ENCODE measurements around the gene FAM163B. TPM values are rescaled to one million over a fixed set of nuclear protein-coding genes. Genes with fewer than 3 reads are reported as not detected.

Gene FAM163B
- total RNA-seq, 2 experiments from 2014 or later: not detected

DNA sequence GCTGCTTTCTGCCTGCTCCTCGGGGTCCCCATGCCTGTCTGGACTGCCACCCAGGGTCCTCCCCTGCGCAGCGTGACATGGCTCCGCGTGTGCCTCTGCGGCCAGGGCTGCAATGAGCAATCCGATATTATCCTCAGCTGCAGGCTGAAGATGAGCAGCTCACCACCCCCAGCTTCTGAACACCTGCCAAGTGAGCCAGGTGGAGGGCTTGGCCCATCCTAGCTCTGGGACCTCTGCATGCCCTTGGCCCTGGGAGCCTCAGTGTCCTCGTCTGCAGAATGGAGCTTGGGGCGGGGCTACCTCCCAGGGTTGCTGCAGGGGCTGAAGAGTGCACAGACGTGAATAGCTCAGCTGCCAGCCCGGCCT is 80.3 kb downstream of the FAM163B start:
- Mint-ChIP-seq H3K9me3 (no peaks in the 10 kb centered on the region), H3K4me3 (no peak overlapping the region), H3K27me3 (peaks cover 3% of the 10 kb centered on the region), H3K36me3 (ENCODE audit: low read depth) (no peaks in the 10 kb centered on the region), H3K27ac (no peak overlapping the region), H3K4me1 (ENCODE audit: low read depth) (peaks cover 16% of the 10 kb centered on the region)
- CTCF ChIA-PET: no interaction called here
- TF ChIP-seq, protein P1, sequence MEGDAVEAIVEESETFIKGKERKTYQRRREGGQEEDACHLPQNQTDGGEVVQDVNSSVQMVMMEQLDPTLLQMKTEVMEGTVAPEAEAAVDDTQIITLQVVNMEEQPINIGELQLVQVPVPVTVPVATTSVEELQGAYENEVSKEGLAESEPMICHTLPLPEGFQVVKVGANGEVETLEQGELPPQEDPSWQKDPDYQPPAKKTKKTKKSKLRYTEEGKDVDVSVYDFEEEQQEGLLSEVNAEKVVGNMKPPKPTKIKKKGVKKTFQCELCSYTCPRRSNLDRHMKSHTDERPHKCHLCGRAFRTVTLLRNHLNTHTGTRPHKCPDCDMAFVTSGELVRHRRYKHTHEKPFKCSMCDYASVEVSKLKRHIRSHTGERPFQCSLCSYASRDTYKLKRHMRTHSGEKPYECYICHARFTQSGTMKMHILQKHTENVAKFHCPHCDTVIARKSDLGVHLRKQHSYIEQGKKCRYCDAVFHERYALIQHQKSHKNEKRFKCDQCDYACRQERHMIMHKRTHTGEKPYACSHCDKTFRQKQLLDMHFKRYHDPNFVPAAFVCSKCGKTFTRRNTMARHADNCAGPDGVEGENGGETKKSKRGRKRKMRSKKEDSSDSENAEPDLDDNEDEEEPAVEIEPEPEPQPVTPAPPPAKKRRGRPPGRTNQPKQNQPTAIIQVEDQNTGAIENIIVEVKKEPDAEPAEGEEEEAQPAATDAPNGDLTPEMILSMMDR (IDR thresholded peaks at IDR 0.05): no peak
- POLR2A ChIA-PET: no interaction called here
- ATAC-seq: no peak
- intact Hi-C loops (cut with micrococcal nuclease): no loop called here
- DNase-seq: no peak

DNA sequence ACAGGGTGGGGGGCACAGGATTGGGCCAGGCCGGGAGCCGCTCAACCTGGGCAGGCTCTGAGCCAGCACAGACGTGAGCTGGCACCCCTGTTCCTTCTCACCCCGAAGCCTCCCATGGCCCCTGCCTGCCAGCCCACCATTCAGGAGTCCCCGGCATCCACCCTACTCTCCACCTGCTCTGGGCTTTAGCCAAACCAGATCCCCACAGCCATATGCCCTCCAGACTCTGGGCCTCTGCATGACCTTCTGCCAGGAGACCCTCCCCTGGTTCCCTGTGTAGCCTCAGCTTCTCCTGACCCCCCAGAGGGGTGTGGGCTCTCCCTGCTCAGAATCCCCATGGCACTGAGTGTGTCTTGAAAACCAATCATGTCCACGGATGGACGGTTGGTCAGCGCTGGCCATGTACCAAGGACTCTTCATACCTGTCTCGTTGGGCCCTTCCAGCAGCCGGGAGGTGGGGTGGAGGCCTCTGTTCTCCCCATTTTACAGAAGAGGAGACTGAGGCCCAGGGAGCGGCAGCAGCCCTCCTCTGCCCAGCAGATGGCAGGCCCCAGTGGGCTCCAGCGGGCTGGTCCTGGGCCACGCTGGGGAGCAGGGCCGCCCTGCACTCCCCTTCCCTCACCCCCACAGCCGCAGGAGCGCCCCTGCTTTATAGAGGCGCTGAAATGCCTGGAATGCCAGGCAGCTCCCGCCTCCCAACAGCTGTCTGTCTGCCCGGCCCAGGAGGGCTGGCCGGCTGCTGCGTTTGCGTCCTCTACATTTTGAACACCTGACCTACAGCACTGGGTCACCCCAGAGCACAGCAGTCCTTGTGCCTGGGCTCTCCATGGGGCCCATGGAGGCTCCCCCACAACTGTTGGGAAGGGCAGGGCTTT is 81.0 kb downstream of the FAM163B start:
- Mint-ChIP-seq H3K4me1 (ENCODE audit: low read depth) (peaks cover 11% of the 10 kb centered on the region), H3K4me3 (no peak overlapping the region), H3K36me3 (ENCODE audit: low read depth) (no peaks in the 10 kb centered on the region), H3K27ac (no peak overlapping the region), H3K27me3 (no peaks in the 10 kb centered on the region), H3K9me3 (no peaks in the 10 kb centered on the region)
- POLR2A ChIA-PET: no interaction called here
- intact Hi-C loops (cut with micrococcal nuclease): no loop called here
- no peak for ATAC-seq
- TF ChIP-seq, protein P1 (IDR thresholded peaks at IDR 0.05): no peak
- DNase-seq: no peak
- CTCF ChIA-PET: interaction anchor here (0.8 kb wide), 1 partner anchor 215 kb away, joined by 3 read pairs; no protein-coding TSS in a partner anchor

DNA sequence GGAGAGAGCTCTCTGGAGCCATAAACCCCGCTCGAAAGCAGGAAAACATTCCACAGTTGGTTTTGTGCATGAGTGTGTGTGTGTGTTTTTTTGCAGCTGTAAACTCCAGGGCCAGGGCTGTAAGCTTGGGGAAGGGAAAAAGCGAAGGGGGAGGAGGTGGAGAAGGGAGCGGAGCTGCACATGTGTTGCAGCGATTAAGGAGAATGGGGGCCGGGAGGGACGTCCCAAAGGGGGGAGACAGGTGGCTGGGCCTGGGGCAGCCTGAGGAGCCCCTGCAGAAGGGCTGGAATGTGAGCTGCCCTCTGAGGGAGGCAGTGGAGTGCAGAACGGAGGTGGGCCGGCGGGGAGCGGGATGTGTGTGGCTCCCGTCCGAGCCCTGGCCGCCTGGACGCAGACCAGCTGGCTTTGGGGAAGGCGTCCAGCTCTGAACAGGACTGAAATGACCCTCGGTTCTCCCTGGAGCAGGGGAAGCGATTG is 81.7 kb downstream of the FAM163B start:
- ChIA-PET POLR2A (no interaction called here), CTCF (interaction anchor here (0.8 kb wide), 1 partner anchor 215 kb away, joined by 3 read pairs; no protein-coding TSS in a partner anchor)
- TF ChIP-seq, protein P1 (IDR thresholded peaks at IDR 0.05): no peak
- H3K9me3 Mint-ChIP-seq: no peaks in the 10 kb centered on the region
- DNase-seq (no peak), ATAC-seq (no peak)
- no peaks in the 10 kb centered on the region for H3K36me3 Mint-ChIP-seq (ENCODE audit: low read depth)
- no peak overlapping the region for H3K4me3 Mint-ChIP-seq
- H3K4me1 Mint-ChIP-seq (ENCODE audit: low read depth): peaks cover 5% of the 10 kb centered on the region
- H3K27ac Mint-ChIP-seq: no peak overlapping the region
- intact Hi-C loops (cut with micrococcal nuclease): no loop called here
- no peaks in the 10 kb centered on the region for H3K27me3 Mint-ChIP-seq

Other genes with a start within 250 kb of the FAM163B start
- gene SURF4, start 233.3 kb downstream of the FAM163B start, total RNA-seq: 100 to 1,000 TPM; 219 to 239 TPM
- gene STKLD1, start 233.0 kb downstream of the FAM163B start, total RNA-seq: under 1 TPM; 0.45 to 0.52 TPM
- 10 to 100 TPM; 35.3 to 36.7 TPM for gene REXO4, start 191.4 kb downstream of the FAM163B start, total RNA-seq
- 1 to 10 TPM; 2.5 to 2.9 TPM for gene ADAMTS13, start 187.0 kb downstream of the FAM163B start, total RNA-seq
- 1 to 10 TPM; 1.3 to 1.4 TPM for gene CACFD1, start 149.4 kb downstream of the FAM163B start, total RNA-seq
- gene SLC2A6, start 130.3 kb downstream of the FAM163B start, total RNA-seq: 1 to 10 TPM; 5.4 to 6.7 TPM
- not detected for gene MYMK, start 84.4 kb downstream of the FAM163B start, total RNA-seq
- under 1 TPM; 0.11 to 0.25 TPM for gene ADAMTSL2, start 74.7 kb downstream of the FAM163B start, total RNA-seq
- gene DBH, start 27.0 kb upstream of the FAM163B start, total RNA-seq: not detected
- 1 to 10 TPM; 5.5 to 5.6 TPM for gene SARDH, start 129.0 kb upstream of the FAM163B start, total RNA-seq